SK-N-DZ (cell line): ENCODE data around the gene HOXD1.

ENCODE experiments used
- DNase-seq: peaks from one replicate; pipeline ENCODE4 v3.0.0-alpha.2; 2015; ENCODE audit warnings: low spot score

Gene HOXD1

DNA sequence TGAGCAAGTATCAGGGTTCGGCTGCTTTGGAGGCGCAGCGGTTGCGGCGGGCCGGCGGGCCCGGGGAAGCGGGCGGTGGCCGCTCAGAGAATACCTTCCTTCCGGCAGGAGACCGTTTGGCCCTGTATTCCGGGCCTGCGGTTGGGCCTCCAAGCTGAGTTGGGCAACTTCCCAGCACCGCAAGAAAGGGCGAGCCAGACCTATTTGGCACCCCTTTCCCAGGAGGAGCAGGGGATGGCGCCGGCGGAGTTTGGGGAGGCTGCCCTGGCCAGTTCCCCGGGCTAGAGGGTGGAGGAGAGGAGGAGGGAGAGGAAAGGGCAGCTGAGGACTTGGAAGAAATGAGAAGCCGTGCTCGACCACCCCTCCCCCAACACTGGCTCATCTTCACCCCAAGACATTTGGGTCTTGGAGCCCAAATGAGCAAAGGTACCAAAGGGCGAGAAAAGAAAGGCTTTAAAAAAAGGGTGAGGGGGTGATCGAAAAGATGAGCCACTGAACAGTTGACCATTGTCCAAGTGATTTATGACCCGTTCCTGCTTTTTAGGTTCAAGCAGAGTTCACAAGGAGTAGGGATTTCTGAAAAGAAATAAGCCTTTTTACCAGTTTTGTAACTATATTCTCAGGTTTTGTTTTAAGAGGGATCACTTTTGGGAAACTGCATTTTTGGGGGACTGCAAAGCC lies 23.0 kb upstream of the HOXD1 start:
- DNase-seq: no peak

DNA sequence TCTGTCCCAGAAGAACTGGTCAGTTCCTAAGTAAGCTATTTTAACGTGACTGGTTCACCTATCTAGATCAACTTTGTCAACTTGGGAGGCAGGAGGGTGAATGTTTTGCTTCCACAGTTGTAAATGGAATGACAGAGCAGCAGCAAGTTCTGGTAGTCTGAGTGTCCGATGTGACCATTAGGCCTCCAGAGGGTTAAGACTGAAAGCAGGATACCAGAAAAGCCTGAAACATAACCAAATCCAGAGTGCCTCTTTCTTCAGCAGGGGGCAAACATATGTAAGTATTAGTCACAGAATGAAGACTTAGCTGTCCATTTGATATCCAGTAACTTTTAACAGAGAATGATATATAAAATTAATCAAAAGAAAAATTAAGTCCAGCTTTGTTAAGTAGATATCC lies 22.2 kb upstream of the HOXD1 start:
- DNase-seq: no peak

- no peak for DNase-seq
Measured at GRCh38 chr2:176167398-176167797, 21.1 kb upstream of the HOXD1 start.

GRCh38 chr2:176169181-176169580 lies 19.3 kb upstream of the HOXD1 start:
- no peak for DNase-seq

DNA sequence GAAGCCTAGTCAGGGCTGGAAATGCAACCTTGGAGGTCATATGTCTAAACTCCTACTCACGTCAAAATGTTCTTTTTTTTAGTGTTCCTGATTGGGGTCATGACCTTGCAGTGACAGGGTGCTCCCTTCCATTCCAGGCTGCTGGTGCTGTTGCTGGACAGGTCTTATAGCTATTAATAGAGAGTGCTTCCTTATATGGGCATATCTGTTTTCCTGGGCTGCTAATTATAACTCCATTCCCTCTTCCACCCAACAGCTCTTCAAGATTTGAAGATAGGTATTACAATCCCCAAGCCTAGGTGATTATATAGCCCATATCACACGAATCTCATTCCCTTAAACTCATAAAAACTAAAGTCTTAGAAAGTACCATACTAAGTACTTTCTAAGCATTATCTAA lies 18.8 kb upstream of the HOXD1 start:
- DNase-seq: peak; percentile 57

GRCh38 chr2:176170602-176171305 lies 17.7 kb upstream of the HOXD1 start:
- DNase-seq: peak; percentile 58

DNA sequence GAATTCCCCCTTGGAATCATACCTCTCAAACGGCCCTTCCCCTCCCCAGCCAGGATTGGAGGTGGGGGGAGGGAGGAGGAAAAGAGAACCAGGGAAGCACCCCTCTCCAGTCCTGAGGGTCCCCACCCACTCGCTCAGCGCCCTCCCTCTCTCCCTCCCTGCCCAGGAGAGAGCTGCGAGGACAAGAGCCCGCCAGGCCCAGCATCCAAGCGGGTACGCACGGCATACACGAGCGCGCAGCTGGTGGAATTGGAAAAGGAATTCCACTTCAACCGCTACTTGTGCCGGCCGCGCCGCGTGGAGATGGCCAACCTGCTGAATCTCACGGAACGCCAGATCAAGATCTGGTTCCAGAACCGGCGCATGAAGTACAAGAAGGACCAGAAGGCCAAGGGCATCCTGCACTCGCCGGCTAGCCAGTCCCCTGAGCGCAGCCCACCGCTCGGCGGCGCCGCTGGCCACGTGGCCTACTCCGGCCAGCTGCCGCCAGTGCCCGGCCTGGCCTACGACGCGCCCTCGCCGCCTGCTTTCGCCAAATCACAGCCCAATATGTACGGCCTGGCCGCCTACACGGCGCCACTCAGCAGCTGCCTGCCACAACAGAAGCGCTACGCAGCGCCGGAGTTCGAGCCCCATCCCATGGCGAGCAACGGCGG lies 17.0 kb upstream of the HOXD1 start:
- DNase-seq: no peak

DNA sequence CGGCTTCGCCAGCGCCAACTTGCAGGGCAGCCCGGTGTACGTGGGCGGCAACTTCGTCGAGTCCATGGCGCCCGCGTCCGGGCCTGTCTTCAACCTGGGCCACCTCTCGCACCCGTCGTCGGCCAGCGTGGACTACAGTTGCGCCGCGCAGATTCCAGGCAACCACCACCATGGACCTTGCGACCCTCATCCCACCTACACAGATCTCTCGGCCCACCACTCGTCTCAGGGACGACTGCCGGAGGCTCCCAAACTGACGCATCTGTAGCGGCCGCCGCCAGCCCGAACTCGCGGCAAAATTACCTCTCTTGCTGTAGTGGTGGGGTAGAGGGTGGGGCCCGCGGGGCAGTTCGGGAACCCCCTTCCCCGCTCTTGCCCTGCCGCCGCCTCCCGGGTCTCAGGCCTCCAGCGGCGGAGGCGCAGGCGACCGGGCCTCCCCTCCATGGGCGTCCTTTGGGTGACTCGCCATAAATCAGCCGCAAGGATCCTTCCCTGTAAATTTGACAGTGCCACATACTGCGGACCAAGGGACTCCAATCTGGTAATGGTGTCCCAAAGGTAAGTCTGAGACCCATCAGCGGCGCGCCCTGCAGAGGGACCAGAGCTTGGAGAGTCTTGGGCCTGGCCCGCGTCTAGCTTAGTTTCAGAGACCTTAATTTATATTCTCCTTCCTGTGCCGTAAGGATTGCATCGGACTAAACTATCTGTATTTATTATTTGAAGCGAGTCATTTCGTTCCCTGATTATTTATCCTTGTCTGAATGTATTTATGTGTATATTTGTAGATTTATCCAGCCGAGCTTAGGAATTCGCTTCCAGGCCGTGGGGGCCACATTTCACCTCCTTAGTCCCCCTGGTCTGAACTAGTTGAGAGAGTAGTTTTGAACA lies 16.2 kb upstream of the HOXD1 start:
- DNase-seq: no peak

DNA sequence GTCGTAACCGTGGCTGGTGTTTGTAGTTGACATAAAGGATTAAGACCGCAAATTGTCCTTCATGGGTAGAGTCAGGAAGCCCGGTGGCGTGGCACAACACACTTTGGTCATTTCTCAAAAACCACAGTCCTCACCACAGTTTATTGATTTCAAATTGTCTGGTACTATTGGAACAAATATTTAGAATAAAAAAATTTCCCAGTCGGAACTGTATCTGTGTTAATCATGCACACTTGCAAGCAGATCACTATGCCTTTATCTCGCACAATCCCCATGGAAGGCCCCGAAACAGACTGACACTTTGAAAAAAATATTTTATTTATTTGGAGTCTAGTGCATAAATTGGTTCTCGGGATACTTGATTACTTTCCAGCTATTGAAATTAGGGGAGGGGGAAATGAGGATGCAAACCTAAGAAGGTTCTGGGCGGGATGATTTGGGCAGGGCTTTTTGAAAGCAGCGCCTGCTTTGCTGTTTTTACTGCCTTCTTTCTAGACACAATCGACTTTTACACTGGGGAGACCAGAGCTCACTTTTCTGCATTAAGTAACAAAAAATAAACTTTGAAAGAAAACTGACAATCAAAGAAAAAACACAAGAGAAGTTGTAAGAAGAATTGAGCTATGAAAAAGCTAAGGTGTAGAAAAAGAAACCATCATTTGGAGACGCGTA lies 15.4 kb upstream of the HOXD1 start:
- DNase-seq: no peak

GRCh38 chr2:176173567-176174381 lies 14.7 kb upstream of the HOXD1 start:
- DNase-seq: no peak

DNA sequence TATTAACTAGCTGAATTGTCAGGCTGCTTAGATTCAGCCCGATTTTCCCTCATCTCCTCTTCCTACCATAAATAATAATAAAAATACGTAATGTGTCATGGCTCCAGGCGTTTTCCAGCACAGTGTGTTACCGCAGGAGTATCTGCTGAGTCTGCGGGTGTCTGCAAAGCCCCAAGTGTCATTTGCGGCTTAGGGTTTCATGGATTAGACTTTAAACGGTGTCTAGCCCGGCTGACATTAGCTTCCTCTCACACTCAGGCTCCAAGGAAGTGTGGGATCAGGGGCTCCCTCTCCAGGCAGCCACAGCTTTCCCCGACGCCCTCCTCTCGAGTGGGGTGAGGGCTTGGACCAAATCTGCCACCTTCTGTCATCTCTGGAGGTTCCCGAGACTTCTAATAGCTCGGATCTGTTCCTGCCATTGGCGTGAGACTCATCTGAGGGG lies 14.1 kb upstream of the HOXD1 start:
- peak; percentile 53 for DNase-seq

DNA sequence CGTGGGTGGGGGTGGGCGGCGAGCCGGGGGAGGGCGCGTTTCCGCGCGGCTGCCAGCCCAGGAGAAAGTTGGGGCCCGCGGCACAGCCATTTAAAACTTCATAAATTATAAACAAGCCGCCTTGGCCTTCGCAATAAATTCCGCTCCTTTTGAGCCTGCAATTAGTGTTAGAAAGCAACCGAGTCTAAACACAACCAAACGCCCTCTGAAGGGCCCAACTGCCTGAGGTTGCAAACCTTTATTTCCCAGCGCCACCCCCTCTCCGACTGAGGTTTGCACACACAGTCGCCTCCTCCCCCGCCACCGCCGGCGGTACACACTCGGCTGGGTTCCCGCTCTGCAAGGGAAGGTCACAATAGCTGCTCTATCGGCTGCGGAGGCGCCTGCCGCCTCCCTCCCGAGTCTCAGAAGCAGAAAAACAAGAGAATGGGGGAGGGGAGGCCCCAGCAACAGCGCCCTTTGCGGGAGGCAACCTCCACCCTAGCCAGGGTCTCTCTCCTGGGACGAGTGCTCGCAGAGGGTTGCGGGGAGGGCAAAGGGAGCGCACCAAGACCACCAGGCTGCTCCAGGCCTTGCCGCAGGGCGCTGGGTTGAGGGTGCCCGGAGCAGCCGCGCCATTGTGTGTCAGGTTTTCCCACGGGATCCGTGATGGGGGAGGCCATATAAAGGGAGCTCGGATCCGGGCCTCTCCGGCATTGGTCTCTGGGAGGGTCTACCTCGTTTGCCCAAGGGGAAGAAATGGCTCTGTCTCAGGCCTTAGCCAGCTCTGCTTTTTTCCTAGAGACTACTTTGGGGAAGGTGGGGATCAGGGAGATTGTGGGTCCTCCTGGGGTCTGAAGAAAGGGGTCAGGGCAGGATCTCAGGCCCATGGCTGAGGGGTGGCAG lies 13.4 kb upstream of the HOXD1 start:
- peak; percentile 83 for DNase-seq

- peak; percentile 18 for DNase-seq
Measured at GRCh38 chr2:176175709-176176607, 12.5 kb upstream of the HOXD1 start.

- no peak for DNase-seq
Measured at GRCh38 chr2:176177580-176178037, 10.9 kb upstream of the HOXD1 start.

DNA sequence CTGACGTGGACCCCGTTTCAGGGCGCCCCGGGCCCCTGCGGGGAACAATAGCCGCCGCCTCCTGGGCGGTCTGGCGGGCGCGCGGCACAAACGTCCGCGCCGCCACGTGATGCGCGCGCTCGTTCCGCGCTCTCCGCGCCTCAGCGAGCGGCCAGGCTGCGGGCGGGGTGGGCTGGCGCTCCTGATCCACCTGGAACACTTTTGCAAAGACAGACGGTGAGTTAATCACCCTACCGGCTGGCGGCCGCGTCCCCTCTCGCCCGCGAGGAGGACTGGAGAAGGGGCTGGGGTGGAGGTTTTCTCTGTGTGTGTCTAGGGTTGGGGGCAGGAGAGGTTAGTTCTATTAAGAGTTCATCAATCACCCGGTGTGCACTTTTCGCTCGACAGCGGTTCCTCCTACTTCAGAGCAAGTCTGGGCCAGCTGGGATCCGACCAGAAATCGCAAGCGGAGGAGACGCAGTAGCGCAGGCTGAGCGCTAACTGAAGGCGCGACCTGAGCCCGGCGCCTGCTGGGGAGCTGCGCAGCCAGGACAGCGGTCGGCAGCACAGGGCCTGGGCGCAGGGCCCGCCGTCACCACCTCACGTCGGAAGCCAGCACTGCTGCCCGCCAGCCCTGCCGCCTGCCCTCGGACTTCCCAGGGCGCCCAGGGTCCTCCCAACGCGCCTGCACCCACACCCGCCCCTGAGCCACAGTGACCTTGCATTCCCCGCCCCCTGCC lies 10.3 kb upstream of the HOXD1 start:
- DNase-seq: no peak

DNA sequence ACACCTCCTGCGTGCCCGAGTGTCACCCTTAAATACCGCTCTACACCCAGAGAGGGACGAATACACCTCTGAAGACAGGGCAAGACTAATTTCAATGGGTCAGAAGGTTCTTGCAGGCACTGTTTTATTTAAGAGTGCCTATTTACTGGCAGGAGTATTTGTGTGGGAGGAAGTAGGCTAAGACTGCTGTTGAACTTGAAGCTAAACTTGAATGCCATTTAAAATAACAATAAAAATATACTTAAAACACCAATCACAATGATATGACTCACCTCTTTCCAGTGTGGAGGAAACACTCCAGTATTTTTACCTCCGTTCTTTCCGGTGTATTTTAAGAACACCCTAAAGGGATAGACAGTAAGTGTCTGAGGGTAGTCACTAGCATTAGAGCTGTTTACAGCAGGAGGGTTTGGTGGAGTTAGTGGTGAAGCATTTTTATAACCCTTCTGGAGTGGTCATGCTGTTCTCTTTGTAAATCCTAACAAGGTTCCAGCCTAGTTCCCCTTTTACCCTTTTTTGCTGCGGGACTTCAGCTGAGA lies 9.6 kb upstream of the HOXD1 start:
- no peak for DNase-seq

GRCh38 chr2:176181551-176181950 lies 6.9 kb upstream of the HOXD1 start:
- DNase-seq: no peak
